Smooth muscle cell (in vitro differentiated cells): ENCODE data around the gene SF1. TPM values are rescaled to one million over a fixed set of nuclear protein-coding genes. Genes with fewer than 3 reads are reported as not detected.

ENCODE experiments used
- DNase-seq: peaks from one replicate; lab custom pipeline; 2025; ENCODE audit not compliant: unreplicated experiment; lab: John Stamatoyannopoulos, UW
- H2AFZ ChIP-seq: fragments of 200-600 bp; sonication (generic); 2 replicates; pipeline ENCODE4 v1.6.0; 2016; ENCODE audit warnings: antibody characterized with exemption, low read depth, mild to moderate bottlenecking
- H3F3A ChIP-seq: fragments of 200-600 bp; sonication (generic); 2 replicates; pipeline ENCODE4 v1.6.0; 2017; ENCODE audit warnings: antibody characterized with exemption, low read depth
- H3K27ac ChIP-seq: fragments of 200-600 bp; sonication (generic); 2 replicates; pipeline ENCODE4 v1.5.1; 2016; ENCODE audit warnings: low read depth, mild to moderate bottlenecking
- H3K27me3 ChIP-seq: fragments of 200-600 bp; sonication (generic); 2 replicates; pipeline ENCODE4 v1.6.1; 2016; ENCODE audit warnings: low read depth, mild to moderate bottlenecking
- H3K36me3 ChIP-seq: fragments of 200-600 bp; sonication (generic); 2 replicates; pipeline ENCODE4 v1.5.1; 2016; ENCODE audit warnings: low read depth
- H3K4me1 ChIP-seq: fragments of 200-600 bp; sonication (generic); 2 replicates; pipeline ENCODE4 v1.5.1; 2016; ENCODE audit warnings: low read depth
- H3K4me2 ChIP-seq: fragments of 200-600 bp; sonication (generic); 2 replicates; pipeline ENCODE4 v1.6.0; 2016; ENCODE audit warnings: mild to moderate bottlenecking
- H3K4me3 ChIP-seq: fragments of 200-600 bp; sonication (generic); 2 replicates; pipeline ENCODE4 v1.5.1; 2016; ENCODE audit warnings: mild to moderate bottlenecking
- H3K79me2 ChIP-seq: fragments of 200-600 bp; sonication (generic); 2 replicates; pipeline ENCODE4 v1.6.0; 2016; ENCODE audit warnings: low read depth, mild to moderate bottlenecking
- H3K9ac ChIP-seq: fragments of 200-600 bp; sonication (generic); 2 replicates; pipeline ENCODE4 v1.6.0; 2016; ENCODE audit warnings: low read depth
- H3K9me3 ChIP-seq: fragments of 200-600 bp; sonication (generic); replicated peaks from 2 replicates; pipeline ENCODE4 v1.5.1; 2016; ENCODE audit warnings: low read depth
- H4K20me1 ChIP-seq: fragments of 200-600 bp; sonication (generic); 2 replicates; pipeline ENCODE4 v1.6.0; 2016; ENCODE audit warnings: low read depth
- WGBS: methylation state at CpG from one replicate; pipeline ENCODE4 v1.1.7; 2016; ENCODE audit warnings: low lambda C conversion rate; 5-methylcytosine and 5-hydroxymethylcytosine counted together
- polyA plus RNA-seq: library from polyadenylated mRNA; unstranded; fragments of >200 nt; fragmentation: Nextera tagmentation; extraction: Ambion mirVana; gene quantifications from 2 replicates; pipeline ENCODE4 v1.2.1, GENCODE V29; 2016
- total RNA-seq: library from RNA; depleted of rRNA; stranded (reverse); fragments of >200 nt; gene quantifications from 2 replicates; pipeline ENCODE4 v1.2.3, GENCODE V29; 2014
- TF ChIP-seq, protein P1 (sequence below): fragments of 200-600 bp; sonication (generic); IDR thresholded peaks from 2 replicates; pipeline ENCODE4 v1.5.1; 2017; ENCODE audit warnings: borderline replicate concordance, mild to moderate bottlenecking, antibody characterized with exemption; ENCODE audit not compliant: insufficient read depth, poor library complexity, severe bottlenecking

The SF1 gene
- total and polyA plus RNA-seq, 2 experiments from 2014 or later: 84.2 to 115 TPM

- 3% methylated on average over 36 of the region's 44 CpGs for WGBS
- no peak overlapping the region for H3K27ac ChIP-seq
Measured at GRCh38 chr11:64809781-64810241, 31.5 kb upstream of the SF1 start.

GRCh38 chr11:64805481-64805880 lies 27.1 kb upstream of the SF1 start:
- TF ChIP-seq, protein P1, sequence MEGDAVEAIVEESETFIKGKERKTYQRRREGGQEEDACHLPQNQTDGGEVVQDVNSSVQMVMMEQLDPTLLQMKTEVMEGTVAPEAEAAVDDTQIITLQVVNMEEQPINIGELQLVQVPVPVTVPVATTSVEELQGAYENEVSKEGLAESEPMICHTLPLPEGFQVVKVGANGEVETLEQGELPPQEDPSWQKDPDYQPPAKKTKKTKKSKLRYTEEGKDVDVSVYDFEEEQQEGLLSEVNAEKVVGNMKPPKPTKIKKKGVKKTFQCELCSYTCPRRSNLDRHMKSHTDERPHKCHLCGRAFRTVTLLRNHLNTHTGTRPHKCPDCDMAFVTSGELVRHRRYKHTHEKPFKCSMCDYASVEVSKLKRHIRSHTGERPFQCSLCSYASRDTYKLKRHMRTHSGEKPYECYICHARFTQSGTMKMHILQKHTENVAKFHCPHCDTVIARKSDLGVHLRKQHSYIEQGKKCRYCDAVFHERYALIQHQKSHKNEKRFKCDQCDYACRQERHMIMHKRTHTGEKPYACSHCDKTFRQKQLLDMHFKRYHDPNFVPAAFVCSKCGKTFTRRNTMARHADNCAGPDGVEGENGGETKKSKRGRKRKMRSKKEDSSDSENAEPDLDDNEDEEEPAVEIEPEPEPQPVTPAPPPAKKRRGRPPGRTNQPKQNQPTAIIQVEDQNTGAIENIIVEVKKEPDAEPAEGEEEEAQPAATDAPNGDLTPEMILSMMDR: no peak
- H3K9ac ChIP-seq: no peak overlapping the region
- H4K20me1 ChIP-seq: peaks cover 3% of the 10 kb centered on the region

More at GRCh38 chr11:64809781-64810241, 31.5 kb upstream of the SF1 start:
- no peaks in the 10 kb centered on the region for H3F3A ChIP-seq
- no peaks in the 10 kb centered on the region for H3K36me3 ChIP-seq
- peak overlapping the region; percentile 94 for H3K4me2 ChIP-seq
- TF ChIP-seq, protein P1: no peak
- no peaks in the 10 kb centered on the region for H3K79me2 ChIP-seq
- H3K4me3 ChIP-seq: peak overlapping the region; percentile 85
- H3K9me3 ChIP-seq: no peaks in the 10 kb centered on the region
- peak overlapping the region; percentile 86 for H2AFZ ChIP-seq
- H4K20me1 ChIP-seq: peaks cover 3% of the 10 kb centered on the region
- no peak for DNase-seq
- H3K4me1 ChIP-seq: peaks cover 6% of the 10 kb centered on the region
- no peaks in the 10 kb centered on the region for H3K27me3 ChIP-seq
- peak overlapping the region; percentile 31 for H3K9ac ChIP-seq

GRCh38 chr11:64804346-64805210 lies 26.2 kb upstream of the SF1 start:
- no peaks in the 10 kb centered on the region for H3K79me2 ChIP-seq
- no peaks in the 10 kb centered on the region for H3K36me3 ChIP-seq
- 94% methylated on average over 41 of the region's 41 CpGs for WGBS
- peaks cover 7% of the 10 kb centered on the region for H3F3A ChIP-seq
- H3K9ac ChIP-seq: no peak overlapping the region
- peak overlapping the region; percentile 92 for H3K27ac ChIP-seq
- TF ChIP-seq, protein P1: no peak
- H3K4me3 ChIP-seq: no peak overlapping the region
- H2AFZ ChIP-seq: no peak overlapping the region
- H3K4me1 ChIP-seq: peaks cover 17% of the 10 kb centered on the region
- no peaks in the 10 kb centered on the region for H3K9me3 ChIP-seq
- peaks cover 3% of the 10 kb centered on the region for H4K20me1 ChIP-seq
- H3K27me3 ChIP-seq: no peaks in the 10 kb centered on the region
- peak overlapping the region; percentile 98 for H3K4me2 ChIP-seq
- DNase-seq: no peak

More at GRCh38 chr11:64805481-64805880, 27.1 kb upstream of the SF1 start:
- no peaks in the 10 kb centered on the region for H3K9me3 ChIP-seq
- no peaks in the 10 kb centered on the region for H3K27me3 ChIP-seq
- WGBS: 98% methylated on average over 9 of the region's 9 CpGs
- H3K4me1 ChIP-seq: peaks cover 19% of the 10 kb centered on the region
- H3F3A ChIP-seq: peaks cover 7% of the 10 kb centered on the region
- no peak overlapping the region for H3K4me2 ChIP-seq
- H3K4me3 ChIP-seq: no peak overlapping the region
- no peaks in the 10 kb centered on the region for H3K79me2 ChIP-seq
- no peak for DNase-seq
- H2AFZ ChIP-seq: no peak overlapping the region
- no peak overlapping the region for H3K27ac ChIP-seq
- H3K36me3 ChIP-seq: no peaks in the 10 kb centered on the region
